Heart left ventricle (tissue), 13 donors: ENCODE results near the gene DHX35.

ENCODE experiments used
- CTCF ChIP-seq, 12 donors: fragments of 200-600 bp; sonication (generic) in 4 of 12; IDR thresholded peaks; one replicate each; pipeline versions ENCODE4 v1.5.0 to v1.8.0; 2018 to 2022; ENCODE audit warnings: antibody characterized with exemption in 12 of 12, mild to moderate bottlenecking in 5 of 12
- POLR2A ChIP-seq, 2 donors: fragments of 450-650 bp; IDR thresholded peaks; one replicate each; pipeline ENCODE4 v1.6.1; 2017; ENCODE audit warnings: antibody characterized with exemption in 2 of 2, mild to moderate bottlenecking in 2 of 2, moderate library complexity in 2 of 2
- donor health status: ischemic (EF 13 %, LVEDD 7.1; RV severe dilation, severe dysfunction).
- donor health status: DM: no; HTN: yes; CAD: no.
- donor health status: DM: no; HTN: no; CAD: no.
- donor health status: ischemic (EF 25% LVEDD 6.9; RV normal size, moderate dysfunction).
- donor health status: ischemic (EF 25% LVEDD 5.7; RV mildly dilated, moderate dysfunction).
- donor health status: ischemic (EF 35%, LVEDD 5.7; RV mildly dilated, moderate dysfunction).
- donor health status: nonischemic (EF 11% LVEDD 7.7; RV severe dilation, severe dysfunction).
- donor health status: DM: yes; HTN: yes; CAD: no.
- donor health status: PGD.
- donor health status: ischemic (EF 29% LVEDD 5.4; RV normal size, mild dysfunction).
- donor health status: nonischemic (EF 23%, LVEDD 6.1; RV moderate dilation, normal function).

- no peak for TF ChIP-seq CTCF (IDR thresholded peaks at IDR 0.05)
- no peak for TF ChIP-seq POLR2A (IDR thresholded peaks at IDR 0.05)
Observed at GRCh38 chr20:39072653-39073052, 110.5 kb downstream of the DHX35 start.
